HG02840 (cell line): ENCODE measurements around the gene KCNAB2.

Experiments used
- ATAC-seq: cut with Tn5 transposase; IDR thresholded peaks from one replicate; pipeline ENCODE4 v1.9.1; 2021; ENCODE audit warnings: mild to moderate bottlenecking, moderate library complexity, moderate number of reproducible peaks; ENCODE audit not compliant: unreplicated experiment, low FRiP score

The KCNAB2 gene

GRCh38 chr1:6045561-6045960, at the start of gene KCNAB2:
Gene KCNAB2 (plus strand): TSS chr1:6045888. CDS start chr1:6051537, 5,649 bp downstream.
- no peak for ATAC-seq

GRCh38 chr1:5996641-5997270, 48.9 kb upstream of the KCNAB2 start:
- no peak for ATAC-seq

GRCh38 chr1:5997316-5997715, 48.4 kb upstream of the KCNAB2 start:
- no peak for ATAC-seq

GRCh38 chr1:5998051-5998905, 47.4 kb upstream of the KCNAB2 start:
- no peak for ATAC-seq

GRCh38 chr1:5998906-5999301, 46.8 kb upstream of the KCNAB2 start:
- no peak for ATAC-seq

GRCh38 chr1:5999711-6000443, 45.8 kb upstream of the KCNAB2 start:
- no peak for ATAC-seq

- no peak for ATAC-seq
These were observed 45.0 kb upstream of the KCNAB2 start for GRCh38 chr1:6000444-6001288.

GRCh38 chr1:6001992-6002576, 43.6 kb upstream of the KCNAB2 start:
- ATAC-seq = no peak

GRCh38 chr1:6002714-6003501, 42.8 kb upstream of the KCNAB2 start:
- no peak for ATAC-seq

GRCh38 chr1:6003568-6004411, 41.9 kb upstream of the KCNAB2 start:
- ATAC-seq = no peak

GRCh38 chr1:6004412-6005123, 41.1 kb upstream of the KCNAB2 start:
- no peak for ATAC-seq

- no peak for ATAC-seq
These were observed 40.3 kb upstream of the KCNAB2 start for GRCh38 chr1:6005276-6005917.

GRCh38 chr1:6006882-6007281, 38.8 kb upstream of the KCNAB2 start:
- no peak for ATAC-seq

- no peak for ATAC-seq
These were observed 38.2 kb upstream of the KCNAB2 start for GRCh38 chr1:6007318-6008083.

- ATAC-seq = no peak
These were observed 37.6 kb upstream of the KCNAB2 start for GRCh38 chr1:6008084-6008415.

GRCh38 chr1:6008696-6009095, 37.0 kb upstream of the KCNAB2 start:
- no peak for ATAC-seq
